ENCODE data around the gene EVC.
"Not testable (repeated sequence)": the region's sequence is repeated elsewhere in the genome, so short reads cannot be mapped to it uniquely, and the experiment has no call there.

Gene EVC

GRCh38 chr4:5708449-5709206 lies 2.4 kb upstream of the EVC start, which contains the start of gene EVC2:
Gene EVC2, minus strand, starts transcription at chr4:5708559. Its CDS starts 46 bp downstream, at chr4:5708513.
- DNase-seq (ENCODE audit: low read depth) = no peak

GRCh38 chr4:5709207-5709575 lies 1.8 kb upstream of the EVC start:
- no peak for DNase-seq (ENCODE audit: low read depth)

- DNase-seq (ENCODE audit: low read depth) = no peak
Measured at GRCh38 chr4:5710065-5710960, 688 bp upstream of the EVC start.

- no peak for DNase-seq (ENCODE audit: low read depth)
Measured at GRCh38 chr4:5711479-5712184, 631 bp downstream of the EVC start.

GRCh38 chr4:5712517-5712916 lies 1.5 kb downstream of the EVC start:
- DNase-seq (ENCODE audit: low read depth) = peak; percentile 35

GRCh38 chr4:5712931-5713330 lies 1.9 kb downstream of the EVC start:
- no peak for DNase-seq (ENCODE audit: low read depth)

- DNase-seq (ENCODE audit: low read depth) = no peak
Measured at GRCh38 chr4:5713861-5714260, 2.9 kb downstream of the EVC start.

GRCh38 chr4:5715357-5715756 lies 4.4 kb downstream of the EVC start:
- no peak for DNase-seq (ENCODE audit: low read depth)

- no peak for DNase-seq (ENCODE audit: low read depth)
Measured at GRCh38 chr4:5716391-5716790, 5.4 kb downstream of the EVC start.

- no peak for DNase-seq (ENCODE audit: low read depth)
Measured at GRCh38 chr4:5717449-5718158, 6.6 kb downstream of the EVC start.

GRCh38 chr4:5718411-5718810 lies 7.4 kb downstream of the EVC start:
- no peak for DNase-seq (ENCODE audit: low read depth)

- DNase-seq (ENCODE audit: low read depth) = no peak
Measured at GRCh38 chr4:5719350-5720055, 8.5 kb downstream of the EVC start.

- DNase-seq (ENCODE audit: low read depth) = no peak
Measured at GRCh38 chr4:5720157-5720850, 9.3 kb downstream of the EVC start.

- no peak for DNase-seq (ENCODE audit: low read depth)
Measured at GRCh38 chr4:5720980-5721379, 10.0 kb downstream of the EVC start.

- no peak for DNase-seq (ENCODE audit: low read depth)
Measured at GRCh38 chr4:5721923-5722322, 10.9 kb downstream of the EVC start.

GRCh38 chr4:5722328-5722727 lies 11.3 kb downstream of the EVC start:
- DNase-seq (ENCODE audit: low read depth) = no peak

GRCh38 chr4:5724377-5724776 lies 13.4 kb downstream of the EVC start:
- DNase-seq (ENCODE audit: low read depth) = no peak

- not testable (repeated sequence) for DNase-seq (ENCODE audit: low read depth)
Measured at GRCh38 chr4:5728412-5728811, 17.4 kb downstream of the EVC start.

GRCh38 chr4:5730436-5730835 lies 19.4 kb downstream of the EVC start:
- DNase-seq (ENCODE audit: low read depth) = no peak
